ENCODE measurements around the gene HOXA4.
A peak's percentile ranks its signal among the peaks of the same experiment; 100 is the strongest.

The HOXA4 gene

DNA sequence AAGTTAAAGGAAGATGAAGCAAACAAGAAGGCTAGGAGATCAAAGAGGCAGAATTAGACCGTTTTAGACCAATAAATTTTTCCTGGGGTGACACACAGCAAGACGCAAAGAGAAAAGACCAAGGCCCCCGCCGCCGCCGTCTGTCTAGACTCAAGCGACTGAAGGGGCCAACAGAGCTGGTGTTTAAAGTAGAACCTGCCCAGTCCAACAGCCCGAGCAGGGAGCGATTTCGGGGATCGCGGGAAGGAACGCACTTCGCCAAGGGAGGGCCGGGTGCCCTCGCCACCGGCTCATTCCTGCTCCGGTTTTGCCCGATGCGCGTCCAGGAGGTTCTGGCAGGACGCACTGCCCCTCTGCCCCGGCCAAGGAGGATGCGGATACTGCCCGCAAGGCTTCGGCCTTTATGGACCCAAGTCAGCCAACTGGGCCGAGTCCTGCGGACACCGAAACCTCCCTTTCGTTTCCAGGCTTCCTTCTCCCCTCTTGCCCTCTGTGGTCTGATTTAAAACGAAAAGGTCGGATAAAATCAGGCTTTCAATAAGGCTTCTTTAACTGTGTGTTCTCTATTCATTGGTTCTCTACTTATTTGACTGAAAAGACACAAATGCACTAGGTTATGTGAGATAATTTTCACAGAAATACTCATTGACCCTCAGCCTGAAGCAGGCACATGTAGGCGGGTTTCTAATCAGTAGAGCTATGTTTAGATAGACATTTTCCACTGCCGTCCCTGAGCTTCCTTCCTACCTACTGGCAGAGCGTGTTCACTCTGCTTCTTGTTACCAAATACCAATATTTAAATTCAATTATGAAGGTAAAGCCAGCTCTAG lies 28.1 kb upstream of the HOXA4 start:
- DNase-seq (ENCODE audit: low read depth in 2 of 2, low spot score in 1 of 2), result no peak

DNA sequence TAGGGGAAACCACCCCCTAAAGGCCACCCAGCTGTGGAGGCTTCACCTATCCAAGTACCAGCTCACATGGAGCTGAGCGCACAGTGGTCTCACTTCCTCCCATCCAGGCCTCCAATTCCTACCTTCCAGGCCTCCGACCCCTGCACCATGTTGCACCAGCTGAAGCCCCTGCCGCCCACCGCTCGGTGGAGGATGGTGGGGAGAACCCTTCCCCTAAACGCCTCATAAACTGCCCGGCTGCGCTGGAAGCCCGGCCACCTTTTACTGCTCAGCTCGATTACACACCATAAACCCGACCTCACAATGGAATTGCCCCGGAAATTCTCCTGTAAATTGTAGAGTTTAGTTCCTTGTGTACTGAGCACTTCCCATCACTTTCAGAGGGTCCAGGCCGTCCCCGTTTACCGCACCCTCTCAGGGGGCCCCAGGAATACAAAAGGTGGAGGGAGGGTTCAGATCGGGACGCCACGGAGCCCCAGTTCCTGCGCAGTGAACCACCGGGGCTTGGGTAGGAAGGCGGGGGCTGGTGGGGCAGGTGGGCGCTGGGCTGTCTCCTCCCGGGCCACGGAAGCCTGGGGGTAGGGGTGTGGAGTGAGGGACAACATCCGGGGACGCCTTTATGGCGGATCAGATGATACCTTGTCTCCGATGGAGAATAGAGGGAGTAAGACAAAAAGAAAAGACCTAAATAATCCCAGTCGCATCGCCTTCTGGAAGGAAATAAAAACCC lies 27.3 kb upstream of the HOXA4 start:
- no peak for DNase-seq (ENCODE audit: low read depth in 2 of 2, low spot score in 1 of 2)

DNA sequence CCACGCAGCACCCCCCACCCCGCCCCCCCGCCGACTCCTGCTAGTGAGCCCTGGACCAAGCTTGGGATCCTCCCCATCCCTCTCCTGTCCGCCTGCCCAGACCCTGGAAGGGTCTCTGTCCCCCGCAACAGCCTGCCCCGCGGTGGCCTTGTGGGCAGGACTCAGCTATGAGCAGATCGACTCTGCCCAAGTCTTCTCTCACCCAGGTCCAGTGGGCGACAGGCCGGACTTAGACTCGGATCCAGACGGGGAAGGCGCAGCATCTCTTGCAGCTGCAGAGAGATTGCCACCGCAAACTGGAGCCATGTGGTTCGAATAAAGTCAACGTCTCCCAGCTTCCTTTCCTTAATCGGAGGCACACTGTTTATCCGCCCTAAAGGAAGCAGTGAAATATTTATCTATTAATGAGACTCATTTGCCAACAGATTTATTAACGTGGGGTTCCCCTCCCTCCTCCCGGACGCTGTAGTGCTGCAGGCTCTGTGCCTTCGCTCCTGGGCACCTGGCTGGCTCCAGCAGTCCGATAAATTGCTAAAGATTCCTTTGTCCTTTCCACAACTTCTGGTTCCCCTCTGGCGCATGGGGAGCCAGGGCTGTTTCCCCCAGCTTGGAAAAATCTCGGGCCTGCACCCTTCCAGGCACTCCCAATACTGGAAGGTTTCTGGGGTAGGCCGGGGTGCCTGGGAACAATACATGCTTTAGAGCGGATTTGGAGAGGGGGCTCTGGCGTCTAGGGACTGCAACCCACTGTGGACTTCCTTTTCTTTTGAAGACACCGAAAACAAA lies 26.6 kb upstream of the HOXA4 start:
- DNase-seq (ENCODE audit: low read depth in 2 of 2, low spot score in 1 of 2), result no peak

DNA sequence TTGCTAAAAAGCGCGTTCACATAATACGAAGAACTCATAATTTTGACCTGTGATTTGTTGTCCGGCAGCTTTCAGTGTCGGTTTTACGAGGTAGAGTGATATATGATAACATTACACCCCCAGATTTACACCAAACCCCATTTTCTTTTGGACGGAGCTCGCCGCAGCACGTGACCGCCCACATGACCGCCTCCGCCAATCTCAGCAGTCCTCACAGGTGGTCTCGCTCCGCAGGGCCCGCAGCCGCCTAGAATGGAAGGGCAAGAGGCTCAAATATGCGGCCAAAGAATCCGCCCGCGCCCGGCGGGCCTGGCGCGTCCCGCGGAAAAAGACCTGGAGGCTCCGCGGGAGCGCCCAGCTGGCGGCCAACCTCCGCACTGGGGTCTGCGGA lies 25.9 kb upstream of the HOXA4 start, which contains the start of gene HOXA7:
Gene HOXA7, minus strand, starts transcription at position 168 of the 391 bp plus-strand sequence. Its CDS starts 130 bp downstream, at position 38.
- DNase-seq (ENCODE audit: low read depth in 2 of 2, low spot score in 1 of 2), result no peak

GRCh38 chr7:27155816-27156507 lies 25.4 kb upstream of the HOXA4 start:
- DNase-seq (ENCODE audit: low read depth in 2 of 2, low spot score in 1 of 2), result no peak

DNA sequence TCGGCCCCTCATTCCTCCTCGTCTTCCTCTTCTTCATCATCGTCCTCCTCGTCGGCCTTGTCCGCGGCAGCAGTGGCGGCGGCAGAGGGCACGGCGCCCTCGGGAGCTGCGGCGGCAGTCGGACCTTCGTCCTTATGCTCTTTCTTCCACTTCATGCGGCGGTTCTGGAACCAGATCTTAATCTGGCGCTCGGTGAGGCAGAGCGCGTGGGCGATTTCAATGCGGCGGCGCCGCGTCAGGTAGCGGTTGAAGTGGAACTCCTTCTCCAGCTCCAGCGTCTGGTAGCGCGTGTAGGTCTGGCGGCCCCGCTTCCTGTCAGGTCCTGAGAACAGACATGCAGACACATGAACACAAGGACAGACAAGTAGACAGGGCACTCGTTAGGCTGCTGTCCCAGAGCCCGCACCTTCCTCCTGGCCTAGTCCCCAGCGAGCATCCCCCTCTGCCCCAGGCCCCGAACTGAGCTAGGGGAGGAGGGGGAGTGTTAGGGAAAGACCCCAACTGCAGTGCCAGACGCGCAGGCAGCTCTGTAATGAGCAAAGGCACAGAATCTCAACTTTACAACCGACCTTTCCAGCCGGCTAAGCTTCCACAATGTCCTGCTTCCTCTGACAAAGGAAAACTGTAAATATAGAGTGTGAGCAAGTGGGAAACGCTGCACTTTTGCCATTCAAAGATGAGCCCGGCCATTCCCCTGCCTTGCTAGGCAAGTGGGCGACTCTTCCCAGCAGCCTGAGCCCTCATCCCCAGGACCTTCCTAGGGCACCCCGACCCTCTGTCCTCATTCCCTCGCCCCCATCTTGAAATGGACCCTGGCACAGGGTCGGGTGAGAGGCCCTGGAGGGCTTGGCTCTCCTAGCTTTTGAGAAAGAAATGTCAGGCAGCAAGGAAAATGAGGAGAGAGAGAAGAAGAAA lies 24.6 kb upstream of the HOXA4 start:
- no peak for DNase-seq (ENCODE audit: low read depth in 2 of 2, low spot score in 1 of 2)

DNA sequence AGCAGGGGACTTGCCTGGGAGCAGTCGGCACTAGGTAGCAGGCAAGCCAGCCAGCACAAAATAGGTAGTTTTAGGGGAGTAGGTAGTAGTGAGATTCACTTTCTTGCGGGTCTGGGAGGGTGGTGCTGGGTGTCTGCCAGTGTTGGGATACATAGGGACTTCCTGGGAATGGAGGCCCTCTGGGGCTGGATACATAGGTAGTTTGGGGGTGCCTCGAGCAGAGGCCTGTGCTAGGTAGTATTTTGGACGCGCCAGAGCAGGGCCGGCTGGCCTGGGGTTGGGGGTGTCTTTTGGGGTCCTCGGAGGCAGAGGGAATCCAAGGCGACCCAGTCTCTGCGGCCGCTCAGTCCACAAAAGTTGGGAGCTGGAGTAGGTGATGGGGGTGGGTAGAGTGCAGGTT lies 23.8 kb upstream of the HOXA4 start:
- no peak for DNase-seq (ENCODE audit: low read depth in 2 of 2, low spot score in 1 of 2)

DNA sequence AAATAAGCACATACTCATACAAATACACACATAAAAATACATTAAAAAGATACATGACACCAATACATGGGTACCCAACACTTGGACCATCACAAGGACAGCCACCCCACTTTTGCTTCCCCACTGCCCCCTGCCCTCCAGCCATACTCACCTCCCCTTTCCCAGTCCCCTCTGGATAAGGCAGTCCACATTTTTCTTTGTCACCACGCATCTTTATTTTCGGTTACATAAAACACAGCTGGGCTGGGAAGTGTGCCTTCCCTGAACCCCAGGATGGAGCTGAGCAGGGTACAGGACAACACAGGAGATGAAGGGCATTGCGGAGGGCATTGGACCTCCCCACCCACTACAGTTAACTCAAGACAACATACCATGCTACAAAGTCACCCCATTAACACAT lies 23.0 kb upstream of the HOXA4 start:
- no peak for DNase-seq (ENCODE audit: low read depth in 2 of 2, low spot score in 1 of 2)

DNA sequence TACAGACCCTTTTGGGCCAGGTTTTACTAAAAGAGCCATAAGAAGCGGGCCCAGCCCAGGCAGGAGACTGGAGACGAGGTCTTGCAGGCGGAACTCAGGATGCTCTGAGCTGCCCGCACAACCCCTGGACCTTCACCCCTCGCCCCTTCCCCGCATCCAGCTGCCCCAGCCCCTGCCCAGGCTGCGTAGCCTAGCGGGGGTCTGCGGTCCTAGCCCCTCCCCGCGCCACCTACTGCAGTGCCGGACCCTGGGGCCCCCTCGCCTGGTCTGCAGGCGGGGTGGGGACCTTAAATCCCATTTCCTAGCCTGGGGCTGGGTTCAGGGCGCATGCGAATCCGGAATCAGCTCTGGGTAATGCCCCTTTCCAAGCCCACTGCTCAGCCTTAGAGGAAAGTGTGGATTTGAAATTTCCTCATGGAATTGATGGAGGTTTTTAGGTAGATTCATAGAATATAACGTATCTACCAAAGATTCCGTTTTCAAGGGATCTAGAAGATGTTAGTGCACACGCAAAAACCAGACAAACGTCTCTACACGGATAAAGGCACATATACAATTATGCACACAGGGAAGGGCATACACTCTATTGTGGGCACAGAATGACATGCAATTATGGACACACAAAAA lies 22.4 kb upstream of the HOXA4 start:
- no peak for DNase-seq (ENCODE audit: low read depth in 2 of 2, low spot score in 1 of 2)

DNA sequence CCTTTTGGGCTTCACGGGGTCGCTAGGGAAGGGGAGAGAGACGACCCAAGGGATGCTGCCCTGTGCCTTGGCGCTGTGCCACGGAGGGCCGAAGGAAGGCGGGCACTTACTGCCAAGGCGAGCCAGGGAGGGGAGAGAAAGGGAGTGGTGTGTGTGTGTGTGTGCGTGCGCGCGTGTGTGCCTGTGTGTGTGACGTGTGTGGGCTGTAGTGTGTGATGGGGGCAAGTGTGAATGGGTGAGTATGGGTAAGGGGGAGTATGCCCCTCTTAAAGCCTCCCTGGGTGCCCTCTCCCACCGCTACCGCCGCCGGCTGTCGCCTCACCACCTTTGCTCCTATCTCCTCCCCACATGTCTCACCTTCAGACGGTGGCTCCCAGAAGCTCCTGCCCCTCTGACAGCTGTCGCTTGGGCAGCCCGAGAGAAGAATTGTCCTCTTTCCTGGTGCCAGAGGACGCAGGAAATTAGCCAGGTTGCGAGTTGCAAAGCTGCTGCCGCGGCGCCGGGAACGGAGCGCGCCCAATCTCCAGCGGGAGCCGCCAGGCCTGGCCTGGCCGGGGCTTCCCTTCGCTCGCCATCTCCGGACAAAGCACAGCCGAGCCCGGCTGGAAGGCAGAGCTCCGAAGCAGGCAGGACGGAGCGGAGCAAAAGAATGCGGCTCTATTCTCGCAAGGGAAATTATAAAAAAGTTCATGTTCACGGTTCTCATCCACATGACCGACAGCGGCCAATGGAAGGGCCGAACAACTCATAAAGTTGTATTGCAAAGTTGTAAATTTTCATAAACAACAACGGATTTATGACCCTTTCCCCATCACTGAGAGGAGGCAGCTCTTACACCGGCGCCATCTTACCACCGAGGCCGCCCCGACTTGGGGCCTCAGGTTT lies 21.6 kb upstream of the HOXA4 start, which contains the start of gene HOXA3:
Gene HOXA3, minus strand, starts transcription at position 653 of the 885 bp plus-strand sequence. CDS start 41,943 bp downstream, outside the sequence.
- no peak for DNase-seq (ENCODE audit: low read depth in 2 of 2, low spot score in 1 of 2)

GRCh38 chr7:27151341-27151930 lies 20.9 kb upstream of the HOXA4 start:
- DNase-seq (ENCODE audit: low read depth in 2 of 2, low spot score in 1 of 2), result no peak

DNA sequence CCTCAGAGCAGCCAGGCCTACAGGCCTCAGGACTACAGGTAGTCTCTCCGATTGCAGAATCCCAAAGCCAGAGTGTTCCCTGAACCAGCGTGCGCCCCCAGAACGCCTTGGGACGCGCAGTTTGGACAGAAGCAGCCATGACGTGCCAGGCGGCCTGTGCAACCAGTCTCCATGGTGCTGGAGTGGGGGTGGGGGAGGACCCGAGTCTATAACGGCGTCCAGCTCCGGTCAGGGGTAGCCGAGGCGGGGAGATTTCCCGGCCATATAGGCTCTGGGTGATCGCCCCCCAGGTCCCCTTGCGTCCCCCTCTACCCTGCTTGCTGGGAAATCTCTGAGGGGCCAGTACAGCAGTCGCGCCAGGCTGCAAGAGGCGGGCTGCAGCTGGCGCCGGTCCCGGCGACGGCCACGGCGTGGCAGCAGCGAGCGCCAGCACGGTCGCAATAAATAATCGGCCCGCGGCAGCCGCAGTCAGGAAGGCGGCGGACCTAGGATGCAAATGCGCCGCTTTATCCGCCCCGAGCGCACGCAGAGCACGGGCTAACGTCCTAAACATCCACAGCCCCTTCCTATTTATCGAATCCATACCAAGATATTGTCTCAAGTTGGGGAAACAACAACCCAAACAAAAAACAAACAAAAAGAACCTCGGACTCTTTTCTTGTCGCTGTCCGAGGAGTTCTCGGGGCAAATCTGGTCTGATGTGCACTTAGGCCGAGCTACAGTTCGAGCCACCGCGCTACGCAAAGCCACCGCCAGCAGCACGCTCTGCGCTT lies 20.2 kb upstream of the HOXA4 start:
- peak in 1 of 2 donors; percentile 39 for DNase-seq (ENCODE audit: low read depth in 2 of 2, low spot score in 1 of 2)

DNA sequence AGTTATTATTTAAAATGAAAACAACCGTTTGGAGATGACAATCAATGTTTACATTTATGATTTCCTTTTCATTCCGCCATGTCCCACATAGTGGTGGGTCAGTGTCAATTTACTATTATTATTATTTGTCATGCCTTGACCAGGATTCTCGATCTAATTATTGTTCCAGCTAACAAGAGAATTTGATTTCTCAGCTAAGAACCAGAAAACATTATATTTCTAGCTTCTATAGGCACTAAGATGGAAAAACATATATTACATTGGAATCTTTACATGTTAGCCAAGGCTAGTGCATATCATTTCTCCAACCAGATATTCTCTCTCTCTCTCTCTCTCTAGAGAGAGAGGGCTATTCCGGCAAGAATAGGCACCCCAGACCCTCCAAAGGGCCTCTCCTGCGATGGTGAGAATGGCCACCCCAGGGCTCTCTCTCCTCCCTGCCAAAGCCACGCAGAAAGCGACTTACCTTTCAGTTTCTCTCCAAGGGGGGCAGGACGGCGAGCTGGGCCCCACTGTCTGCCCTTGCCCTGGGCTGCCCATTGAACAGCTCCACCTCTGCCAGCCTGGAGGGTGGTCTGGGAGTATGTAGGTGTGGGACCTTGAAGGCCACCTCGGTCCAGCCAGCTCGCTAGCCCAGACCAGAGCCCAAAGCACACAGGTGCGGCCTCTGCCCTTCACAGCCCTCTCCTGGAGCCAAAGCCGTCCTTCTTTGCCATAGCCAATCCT lies 19.4 kb upstream of the HOXA4 start:
- no peak for DNase-seq (ENCODE audit: low read depth in 2 of 2, low spot score in 1 of 2)

DNA sequence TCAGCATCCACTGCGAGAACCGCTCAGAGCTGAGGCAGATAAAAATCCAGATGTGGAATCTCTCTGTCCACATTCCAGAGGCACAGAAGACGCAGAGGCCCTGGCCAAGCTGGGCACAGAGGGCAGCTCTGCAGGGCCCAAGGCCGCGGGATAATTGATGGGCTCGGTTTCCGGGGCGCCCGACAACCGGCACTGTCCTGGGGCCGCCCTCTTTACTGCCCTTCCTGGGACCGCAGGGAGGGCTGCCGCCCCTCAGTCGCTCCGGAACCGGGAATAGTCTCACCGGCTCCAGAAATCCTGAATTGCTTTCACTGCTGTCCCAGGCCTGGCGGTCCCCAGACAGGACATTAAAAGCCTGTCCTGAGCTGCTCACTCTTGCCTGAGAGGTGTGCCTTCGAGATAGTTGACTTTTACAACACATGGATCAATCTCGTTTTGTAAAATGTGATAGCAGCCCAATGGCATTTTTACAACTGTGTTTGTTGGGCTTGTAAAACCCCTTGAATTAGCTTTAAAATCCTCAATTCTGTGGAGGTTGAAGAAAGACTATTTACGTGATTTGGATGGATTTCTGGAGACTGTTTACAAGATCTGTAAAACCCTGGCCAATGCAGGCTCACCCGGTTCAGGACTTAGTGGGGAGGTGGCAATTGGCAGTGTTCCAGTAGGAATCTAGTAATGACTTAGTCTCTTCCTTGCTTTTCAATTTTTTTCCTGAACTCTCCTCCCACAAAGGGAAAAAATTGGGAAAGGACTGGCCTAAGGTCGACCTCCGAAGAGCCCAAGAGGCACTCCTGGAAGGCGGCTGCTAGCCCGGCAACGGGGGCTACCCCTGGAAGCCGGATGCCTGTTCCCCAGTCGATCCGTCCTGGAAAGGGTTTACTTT lies 18.4 kb upstream of the HOXA4 start:
- no peak for DNase-seq (ENCODE audit: low read depth in 2 of 2, low spot score in 1 of 2)

GRCh38 chr7:27148031-27148755 lies 17.6 kb upstream of the HOXA4 start:
- no peak for DNase-seq (ENCODE audit: low read depth in 2 of 2, low spot score in 1 of 2)
